ENCODE measurements around the gene PJVK.

The PJVK gene

DNA sequence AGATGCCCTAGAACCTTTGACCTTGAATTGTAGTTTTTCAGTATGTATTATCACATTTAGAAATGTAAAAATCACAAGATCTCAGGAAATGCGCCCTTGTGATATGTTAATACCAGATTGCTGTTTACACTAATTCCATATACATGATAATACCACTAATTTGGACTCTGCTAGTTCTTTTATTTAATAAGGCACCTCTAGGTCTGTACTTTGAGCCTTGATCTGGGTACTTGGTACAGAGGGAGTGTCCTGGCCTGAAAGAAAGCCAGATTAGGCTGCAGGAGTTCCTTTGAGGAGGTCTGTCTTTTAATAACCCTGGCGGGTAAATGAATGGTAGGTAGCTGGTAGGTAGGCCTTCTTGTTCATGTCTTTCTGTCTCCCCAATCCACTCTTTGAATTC lies 55.3 kb downstream of the PJVK start:
- TF ChIP-seq ZFP30 (CRISPR knock-in tag; IDR thresholded peaks at IDR 0.05) (no peak), TCF4 (CRISPR knock-in tag; IDR thresholded peaks at IDR 0.05; ENCODE audit: borderline replicate concordance) (no peak), GLIS3 (CRISPR knock-in tag; IDR thresholded peaks at IDR 0.05) (no peak), ZC3H10 (CRISPR knock-in tag; IDR thresholded peaks at IDR 0.05) (no peak), ISL1 (CRISPR knock-in tag; IDR thresholded peaks at IDR 0.05) (no peak), RARB (CRISPR knock-in tag; IDR thresholded peaks at IDR 0.05) (no peak), ZNF8 (CRISPR knock-in tag; IDR thresholded peaks at IDR 0.05) (no peak)
- TF ChIP-seq, protein P1, sequence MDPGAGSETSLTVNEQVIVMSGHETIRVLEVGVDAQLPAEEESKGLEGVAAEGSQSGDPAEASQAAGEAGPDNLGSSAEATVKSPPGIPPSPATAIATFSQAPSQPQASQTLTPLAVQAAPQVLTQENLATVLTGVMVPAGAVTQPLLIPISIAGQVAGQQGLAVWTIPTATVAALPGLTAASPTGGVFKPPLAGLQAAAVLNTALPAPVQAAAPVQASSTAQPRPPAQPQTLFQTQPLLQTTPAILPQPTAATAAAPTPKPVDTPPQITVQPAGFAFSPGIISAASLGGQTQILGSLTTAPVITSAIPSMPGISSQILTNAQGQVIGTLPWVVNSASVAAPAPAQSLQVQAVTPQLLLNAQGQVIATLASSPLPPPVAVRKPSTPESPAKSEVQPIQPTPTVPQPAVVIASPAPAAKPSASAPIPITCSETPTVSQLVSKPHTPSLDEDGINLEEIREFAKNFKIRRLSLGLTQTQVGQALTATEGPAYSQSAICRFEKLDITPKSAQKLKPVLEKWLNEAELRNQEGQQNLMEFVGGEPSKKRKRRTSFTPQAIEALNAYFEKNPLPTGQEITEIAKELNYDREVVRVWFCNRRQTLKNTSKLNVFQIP (CRISPR knock-in tag; IDR thresholded peaks at IDR 0.05; ENCODE audit: borderline replicate concordance, low read depth) = no peak
- TF ChIP-seq, protein P2, sequence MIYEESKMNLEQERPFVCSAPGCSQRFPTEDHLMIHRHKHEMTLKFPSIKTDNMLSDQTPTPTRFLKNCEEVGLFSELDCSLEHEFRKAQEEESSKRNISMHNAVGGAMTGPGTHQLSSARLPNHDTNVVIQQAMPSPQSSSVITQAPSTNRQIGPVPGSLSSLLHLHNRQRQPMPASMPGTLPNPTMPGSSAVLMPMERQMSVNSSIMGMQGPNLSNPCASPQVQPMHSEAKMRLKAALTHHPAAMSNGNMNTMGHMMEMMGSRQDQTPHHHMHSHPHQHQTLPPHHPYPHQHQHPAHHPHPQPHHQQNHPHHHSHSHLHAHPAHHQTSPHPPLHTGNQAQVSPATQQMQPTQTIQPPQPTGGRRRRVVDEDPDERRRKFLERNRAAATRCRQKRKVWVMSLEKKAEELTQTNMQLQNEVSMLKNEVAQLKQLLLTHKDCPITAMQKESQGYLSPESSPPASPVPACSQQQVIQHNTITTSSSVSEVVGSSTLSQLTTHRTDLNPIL (CRISPR knock-in tag; IDR thresholded peaks at IDR 0.05; ENCODE audit: low read depth) = no peak

DNA sequence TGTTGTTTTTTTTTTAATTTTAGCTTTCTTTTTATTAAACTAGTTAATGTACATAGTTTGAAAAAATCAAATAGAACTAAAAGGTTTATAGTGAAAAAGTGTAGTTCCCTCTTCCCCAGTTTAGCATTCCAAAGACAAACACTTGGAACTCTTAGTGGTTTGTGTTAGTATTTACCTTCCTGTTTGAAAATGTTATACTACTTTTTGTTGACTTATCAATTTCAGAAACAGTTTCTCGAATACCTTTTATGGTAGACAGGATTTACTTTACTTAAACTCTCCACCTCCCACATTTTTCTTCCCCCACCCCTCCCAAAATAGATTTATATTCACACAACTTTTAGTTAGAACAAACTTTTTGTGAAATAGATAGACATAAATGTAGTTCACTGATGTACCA lies 55.8 kb downstream of the PJVK start:
- ATAC-seq = no peak
- TF ChIP-seq, protein P3, sequence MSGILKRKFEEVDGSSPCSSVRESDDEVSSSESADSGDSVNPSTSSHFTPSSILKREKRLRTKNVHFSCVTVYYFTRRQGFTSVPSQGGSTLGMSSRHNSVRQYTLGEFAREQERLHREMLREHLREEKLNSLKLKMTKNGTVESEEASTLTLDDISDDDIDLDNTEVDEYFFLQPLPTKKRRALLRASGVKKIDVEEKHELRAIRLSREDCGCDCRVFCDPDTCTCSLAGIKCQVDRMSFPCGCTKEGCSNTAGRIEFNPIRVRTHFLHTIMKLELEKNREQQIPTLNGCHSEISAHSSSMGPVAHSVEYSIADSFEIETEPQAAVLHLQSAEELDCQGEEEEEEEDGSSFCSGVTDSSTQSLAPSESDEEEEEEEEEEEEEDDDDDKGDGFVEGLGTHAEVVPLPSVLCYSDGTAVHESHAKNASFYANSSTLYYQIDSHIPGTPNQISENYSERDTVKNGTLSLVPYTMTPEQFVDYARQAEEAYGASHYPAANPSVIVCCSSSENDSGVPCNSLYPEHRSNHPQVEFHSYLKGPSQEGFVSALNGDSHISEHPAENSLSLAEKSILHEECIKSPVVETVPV (CRISPR knock-in tag; IDR thresholded peaks at IDR 0.05) = no peak
- TF ChIP-seq ZNF8 (CRISPR knock-in tag; IDR thresholded peaks at IDR 0.05) = no peak
- no peak for TF ChIP-seq ZFP3 (CRISPR knock-in tag; IDR thresholded peaks at IDR 0.05)
- TF ChIP-seq, protein P4, sequence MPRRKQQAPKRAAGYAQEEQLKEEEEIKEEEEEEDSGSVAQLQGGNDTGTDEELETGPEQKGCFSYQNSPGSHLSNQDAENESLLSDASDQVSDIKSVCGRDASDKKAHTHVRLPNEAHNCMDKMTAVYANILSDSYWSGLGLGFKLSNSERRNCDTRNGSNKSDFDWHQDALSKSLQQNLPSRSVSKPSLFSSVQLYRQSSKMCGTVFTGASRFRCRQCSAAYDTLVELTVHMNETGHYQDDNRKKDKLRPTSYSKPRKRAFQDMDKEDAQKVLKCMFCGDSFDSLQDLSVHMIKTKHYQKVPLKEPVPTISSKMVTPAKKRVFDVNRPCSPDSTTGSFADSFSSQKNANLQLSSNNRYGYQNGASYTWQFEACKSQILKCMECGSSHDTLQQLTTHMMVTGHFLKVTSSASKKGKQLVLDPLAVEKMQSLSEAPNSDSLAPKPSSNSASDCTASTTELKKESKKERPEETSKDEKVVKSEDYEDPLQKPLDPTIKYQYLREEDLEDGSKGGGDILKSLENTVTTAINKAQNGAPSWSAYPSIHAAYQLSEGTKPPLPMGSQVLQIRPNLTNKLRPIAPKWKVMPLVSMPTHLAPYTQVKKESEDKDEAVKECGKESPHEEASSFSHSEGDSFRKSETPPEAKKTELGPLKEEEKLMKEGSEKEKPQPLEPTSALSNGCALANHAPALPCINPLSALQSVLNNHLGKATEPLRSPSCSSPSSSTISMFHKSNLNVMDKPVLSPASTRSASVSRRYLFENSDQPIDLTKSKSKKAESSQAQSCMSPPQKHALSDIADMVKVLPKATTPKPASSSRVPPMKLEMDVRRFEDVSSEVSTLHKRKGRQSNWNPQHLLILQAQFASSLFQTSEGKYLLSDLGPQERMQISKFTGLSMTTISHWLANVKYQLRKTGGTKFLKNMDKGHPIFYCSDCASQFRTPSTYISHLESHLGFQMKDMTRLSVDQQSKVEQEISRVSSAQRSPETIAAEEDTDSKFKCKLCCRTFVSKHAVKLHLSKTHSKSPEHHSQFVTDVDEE (CRISPR knock-in tag; IDR thresholded peaks at IDR 0.05) = no peak
- TF ChIP-seq ZFP30 (CRISPR knock-in tag; IDR thresholded peaks at IDR 0.05) = no peak
- no peak for TF ChIP-seq OSR1 (CRISPR knock-in tag; IDR thresholded peaks at IDR 0.05)
- TF ChIP-seq ESRRG (CRISPR knock-in tag; IDR thresholded peaks at IDR 0.05) = no peak
- TF ChIP-seq ISL1 (CRISPR knock-in tag; IDR thresholded peaks at IDR 0.05) = no peak
- TF ChIP-seq RARB (CRISPR knock-in tag; IDR thresholded peaks at IDR 0.05) = no peak

More for the DNA sequence above, 55.3 kb downstream of the PJVK start:
- ATAC-seq = no peak

DNA sequence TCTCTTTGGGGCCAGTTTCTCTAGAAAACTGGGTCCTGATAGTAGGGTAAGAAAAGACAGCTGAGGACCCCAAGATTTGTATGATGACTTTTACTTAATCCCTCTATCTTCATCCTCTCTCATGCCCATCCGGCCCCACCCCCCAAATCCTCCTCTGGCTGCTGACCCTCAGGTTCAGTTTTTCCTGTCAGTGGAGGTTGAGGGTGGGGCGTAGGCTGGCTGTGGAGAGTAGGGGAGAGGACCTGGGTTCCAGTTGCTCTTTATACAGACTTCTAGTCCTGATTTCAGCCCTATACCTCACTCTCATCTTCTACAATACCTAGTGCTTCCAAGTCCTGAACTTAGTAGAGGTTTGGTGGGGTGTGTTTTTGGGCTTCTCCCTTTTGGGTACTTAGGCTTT lies 57.5 kb downstream of the PJVK start:
- TF ChIP-seq TCF4 (CRISPR knock-in tag; IDR thresholded peaks at IDR 0.05; ENCODE audit: borderline replicate concordance) (no peak), ZC3H10 (CRISPR knock-in tag; IDR thresholded peaks at IDR 0.05) (no peak), ZFP3 (CRISPR knock-in tag; IDR thresholded peaks at IDR 0.05) (no peak), ZNF70 (CRISPR knock-in tag; IDR thresholded peaks at IDR 0.05) (no peak), GLIS3 (CRISPR knock-in tag; IDR thresholded peaks at IDR 0.05) (no peak), ZNF8 (CRISPR knock-in tag; IDR thresholded peaks at IDR 0.05) (no peak), PPARA (CRISPR knock-in tag; IDR thresholded peaks at IDR 0.05; ENCODE audit: borderline replicate concordance) (no peak), ZNF565 (CRISPR knock-in tag; conservative IDR thresholded peaks at IDR 0.05; ENCODE audit: low read depth) (no peak), SNAI2 (CRISPR knock-in tag; IDR thresholded peaks at IDR 0.05) (no peak), TOX (CRISPR knock-in tag; IDR thresholded peaks at IDR 0.05; ENCODE audit: borderline replicate concordance) (no peak), ARNTL (CRISPR knock-in tag; IDR thresholded peaks at IDR 0.05; ENCODE audit: borderline replicate concordance, low read depth) (no peak), CSDC2 (CRISPR knock-in tag; IDR thresholded peaks at IDR 0.05) (no peak), OSR1 (CRISPR knock-in tag; IDR thresholded peaks at IDR 0.05) (no peak), BACH2 (CRISPR knock-in tag; IDR thresholded peaks at IDR 0.05; ENCODE audit: borderline replicate concordance) (no peak), ISL1 (CRISPR knock-in tag; IDR thresholded peaks at IDR 0.05) (no peak), ZFP30 (CRISPR knock-in tag; IDR thresholded peaks at IDR 0.05) (no peak)
- TF ChIP-seq, protein P2 (CRISPR knock-in tag; IDR thresholded peaks at IDR 0.05; ENCODE audit: low read depth) = no peak
- TF ChIP-seq, protein P1 (CRISPR knock-in tag; IDR thresholded peaks at IDR 0.05; ENCODE audit: borderline replicate concordance, low read depth) = no peak
- TF ChIP-seq, protein P3 (CRISPR knock-in tag; IDR thresholded peaks at IDR 0.05) = no peak
- ATAC-seq = no peak
